Activated naive CD4-positive, alpha-beta T cell treated with anti-CD3 and anti-CD28 coated beads, Interleukin-2, amount 50 U/mL, for 72 hours (primary cell): ENCODE results near the gene FGF21. TPM values are rescaled to one million over a fixed set of nuclear protein-coding genes. Genes with fewer than 3 reads are reported as not detected.
"Not testable (repeated sequence)": the region's sequence is repeated elsewhere in the genome, so short reads cannot be mapped to it uniquely, and the experiment has no call there.

Source experiments
- ATAC-seq, 2 donors: fragments of 150-1000 bp; cut with Tn5 transposase; 2 replicates each; pipeline ENCODE4 v1.10.0; 2021; ENCODE audit warnings: mild to moderate bottlenecking in 2 of 2, moderate library complexity in 2 of 2
- DNase-seq, 2 donors: peaks; one replicate each; pipeline ENCODE4 v3.0.0; 2021 to 2022; ENCODE audit warnings: low spot score in 2 of 2
- H3K27ac Mint-ChIP-seq, 2 donors: one replicate each; pipeline ENCODE4 v1.8.0; 2022; ENCODE audit warnings: mild to moderate bottlenecking in 2 of 2, mixed read lengths in 2 of 2
- H3K36me3 Mint-ChIP-seq, 2 donors: one replicate each; pipeline ENCODE4 v1.8.0; 2022; ENCODE audit warnings: mixed read lengths in 2 of 2
- H3K9me3 Mint-ChIP-seq, 2 donors: one replicate each; pipeline ENCODE4 v1.8.0; 2022; ENCODE audit warnings: mixed read lengths in 2 of 2
- total RNA-seq, 2 donors: library from RNA; stranded (reverse); gene quantifications; one replicate each; pipeline ENCODE4 v1.2.3, GENCODE V29; 2022

FGF21 gene
- not detected for total RNA-seq

DNA sequence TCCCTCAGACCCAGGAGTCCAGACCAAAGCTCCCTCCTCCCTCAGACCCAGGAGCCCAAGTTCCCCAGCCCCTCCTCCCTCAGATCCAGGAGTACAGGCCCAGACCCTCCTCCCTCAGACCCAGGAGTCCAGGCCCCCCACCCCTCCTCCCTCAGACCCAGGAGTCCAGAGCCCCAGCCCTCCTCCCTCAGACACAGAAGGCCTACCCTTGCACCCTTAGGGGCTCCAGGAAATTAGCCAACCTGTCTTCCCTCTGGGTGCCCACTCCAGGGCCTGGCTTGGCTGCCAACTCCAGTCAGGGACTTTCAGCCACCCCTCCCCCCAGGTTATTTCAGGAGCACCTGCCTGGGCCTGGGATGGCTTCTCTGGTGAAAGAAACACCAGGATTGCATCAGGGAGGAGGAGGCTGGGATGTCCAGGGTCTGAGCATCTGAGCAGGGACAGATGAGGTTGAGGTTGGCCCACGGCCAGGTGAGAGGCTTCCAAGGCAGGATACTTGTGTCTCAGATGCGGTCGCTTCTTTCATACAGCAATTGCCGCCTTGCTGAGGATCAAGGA, at the start of gene FGF21:
Gene FGF21 (plus strand): TSS at position 441 of the 558 bp plus-strand sequence. CDS start 713 bp downstream, outside the sequence.
- H3K36me3 Mint-ChIP-seq = no peaks in the 10 kb centered on the region
- ATAC-seq (no peak), DNase-seq (no peak)
- no peaks in the 10 kb centered on the region for H3K9me3 Mint-ChIP-seq
- H3K27ac Mint-ChIP-seq = no peak within 1 kb of the TSS

DNA sequence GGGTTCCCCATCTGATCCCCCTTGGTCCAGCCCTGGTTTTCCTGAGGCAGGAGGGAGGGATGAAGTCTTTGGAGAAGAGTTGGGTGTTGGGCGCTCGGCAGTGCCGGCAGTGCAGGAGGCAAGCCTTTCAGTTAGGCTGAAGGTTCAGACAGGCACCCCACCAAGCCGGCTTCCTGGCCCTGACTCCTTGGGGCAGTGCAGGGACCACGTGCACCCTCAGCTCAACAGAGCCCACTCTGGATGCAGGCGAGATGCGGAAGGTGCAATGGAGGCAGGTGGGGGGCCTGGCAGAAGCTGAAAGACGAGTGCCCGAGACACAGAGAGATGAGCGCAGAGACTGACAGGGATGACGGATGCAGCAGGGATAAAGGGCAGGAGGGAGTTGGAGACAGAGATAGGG, 46.9 kb upstream of the FGF21 start:
- DNase-seq = no peak
- no peak for ATAC-seq
- Mint-ChIP-seq H3K27ac (peak overlapping the region in 1 of 2 donors; percentile 71), H3K36me3 (peaks cover 10 to 19% of the 10 kb centered on the region in 2 donors), H3K9me3 (no peaks in the 10 kb centered on the region)

DNA sequence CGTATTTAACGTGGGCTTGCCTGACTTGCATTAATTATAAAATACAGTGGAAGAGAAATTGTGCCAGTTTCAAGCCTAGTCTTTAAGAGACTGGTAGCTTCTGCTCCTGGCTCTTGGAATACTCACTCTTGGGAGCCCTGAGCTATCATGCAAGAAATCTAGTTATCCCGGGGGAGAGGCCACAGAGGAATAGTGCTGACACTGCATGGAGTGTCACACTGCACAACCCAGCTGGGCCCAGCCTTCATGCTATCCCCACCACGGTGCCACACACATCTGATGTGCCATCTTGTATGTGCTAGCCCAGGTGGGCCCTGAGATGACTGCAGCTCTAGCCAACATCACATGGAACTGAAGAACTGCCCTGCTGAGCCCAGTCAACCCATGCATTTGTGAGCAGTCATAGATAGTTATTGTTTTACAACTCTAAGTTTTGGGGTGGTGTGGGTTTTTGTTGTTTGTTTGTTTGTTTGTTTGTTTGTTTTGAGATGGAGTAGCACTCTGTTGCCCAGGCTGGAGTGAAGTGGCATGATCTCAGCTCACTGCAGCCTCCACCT, 44.1 kb upstream of the FGF21 start:
- ATAC-seq (no peak), DNase-seq (no peak)
- peaks cover 6 to 19% of the 10 kb centered on the region in 2 donors for H3K36me3 Mint-ChIP-seq
- H3K27ac Mint-ChIP-seq = no peak overlapping the region
- H3K9me3 Mint-ChIP-seq = no peaks in the 10 kb centered on the region

DNA sequence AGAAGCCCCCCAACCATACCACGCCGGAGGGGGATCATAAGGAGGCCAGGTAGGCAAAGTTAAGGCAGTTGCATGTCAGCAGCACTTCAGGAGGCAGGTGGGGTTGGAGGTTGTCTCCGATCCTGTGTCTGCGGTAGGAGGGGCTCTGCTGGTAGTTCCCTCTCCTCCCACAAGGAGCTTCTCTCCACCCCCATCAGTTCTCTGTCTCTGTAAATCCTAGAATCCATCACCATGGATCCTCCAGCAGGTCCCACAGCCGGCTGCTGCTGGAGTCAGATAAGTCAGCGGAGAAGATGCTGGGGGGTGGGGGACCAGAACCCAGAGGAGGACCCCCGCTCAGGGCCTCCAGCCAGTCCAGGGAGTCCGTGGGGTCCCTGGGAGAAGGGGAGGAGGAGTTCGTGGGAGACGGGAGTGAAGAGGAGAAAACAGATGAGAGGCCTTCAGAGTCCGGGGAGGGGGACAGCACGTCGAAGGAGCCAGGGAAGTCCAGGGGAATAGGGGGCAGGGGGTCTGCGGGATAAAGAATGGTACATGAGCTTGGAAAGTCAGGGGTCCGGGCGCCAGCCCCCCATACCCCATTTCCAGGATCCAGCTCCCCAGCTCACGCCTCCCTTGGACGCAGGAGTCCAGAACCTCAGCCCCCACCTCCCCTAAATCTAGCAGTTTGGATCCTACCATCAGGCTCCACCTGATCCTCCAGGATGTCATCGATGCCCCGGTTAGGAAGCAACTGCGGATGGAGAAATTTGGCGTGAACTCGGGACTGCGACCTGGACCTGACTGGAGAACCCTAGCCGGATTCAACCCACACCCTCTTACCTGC, 42.1 kb upstream of the FGF21 start:
- H3K27ac Mint-ChIP-seq = peak overlapping the region; percentile 84 to 86
- H3K9me3 Mint-ChIP-seq = no peaks in the 10 kb centered on the region
- DNase-seq = no peak

GRCh38 chr19:48713864-48714755, 41.2 kb upstream of the FGF21 start:
- ATAC-seq = peak; percentile 93 to 94
- Mint-ChIP-seq H3K9me3 (no peaks in the 10 kb centered on the region), H3K36me3 (peaks cover 6 to 19% of the 10 kb centered on the region in 2 donors), H3K27ac (peak overlapping the region; percentile 84 to 94)
- peak; percentile 98 to 100 for DNase-seq

More for the DNA sequence above, 42.1 kb upstream of the FGF21 start:
- ATAC-seq = no peak
- peaks cover 6 to 19% of the 10 kb centered on the region in 2 donors for H3K36me3 Mint-ChIP-seq

DNA sequence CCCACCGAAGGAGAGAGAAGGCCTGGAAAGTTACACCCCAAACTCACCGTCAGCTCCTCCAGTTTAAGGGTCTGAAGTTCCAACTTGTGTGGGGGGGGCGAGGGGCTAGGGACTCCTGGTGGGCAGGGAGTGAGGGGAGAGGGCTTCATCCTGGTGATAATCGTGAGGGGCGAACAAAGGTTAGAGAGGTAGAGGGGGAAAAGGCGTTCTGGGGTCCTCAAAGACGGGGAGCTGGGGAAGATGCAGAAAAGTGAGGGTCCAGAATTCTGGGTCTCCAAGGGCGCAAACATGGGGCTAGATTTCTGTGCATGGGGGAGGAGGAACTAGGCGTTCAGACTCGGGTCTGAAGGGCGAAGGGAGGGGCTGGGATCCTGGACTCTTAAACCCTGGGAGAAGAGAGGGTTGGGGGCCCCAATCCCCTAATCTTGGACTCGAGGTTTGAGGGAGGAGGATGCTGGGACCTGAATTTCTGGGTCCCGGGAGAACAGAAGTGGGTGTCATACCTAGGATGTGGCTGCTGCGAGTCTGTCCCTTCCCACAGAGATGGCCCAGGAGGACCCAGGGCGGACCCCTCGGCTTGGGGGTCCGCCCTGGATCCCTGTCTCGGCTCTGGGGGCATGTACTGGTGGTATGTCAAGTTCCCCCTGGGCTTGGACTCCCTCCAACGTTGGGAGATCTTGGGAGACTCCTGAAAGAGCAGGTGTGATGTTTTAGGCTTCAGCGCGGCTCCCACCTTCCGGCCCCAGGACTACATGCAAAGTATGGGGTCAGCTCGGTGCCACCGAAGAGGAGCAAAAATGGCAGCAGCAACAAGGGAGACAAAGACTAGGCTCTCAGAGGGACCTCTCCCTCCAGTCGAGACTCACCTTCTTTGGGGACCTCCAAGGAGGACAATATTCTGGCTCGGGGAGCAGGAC, 40.3 kb upstream of the FGF21 start:
- no peaks in the 10 kb centered on the region for H3K9me3 Mint-ChIP-seq
- DNase-seq = no peak

GRCh38 chr19:48715681-48716171, 39.6 kb upstream of the FGF21 start:
- ATAC-seq = no peak
- Mint-ChIP-seq H3K27ac (peak overlapping the region in 1 of 2 donors; percentile 84), H3K36me3 (peaks cover 6 to 17% of the 10 kb centered on the region in 2 donors), H3K9me3 (no peaks in the 10 kb centered on the region)
- no peak for DNase-seq

More for the DNA sequence above, 40.3 kb upstream of the FGF21 start:
- Mint-ChIP-seq H3K27ac (peak overlapping the region; percentile 84 to 94), H3K36me3 (peaks cover 6 to 19% of the 10 kb centered on the region in 2 donors)
- ATAC-seq = no peak

DNA sequence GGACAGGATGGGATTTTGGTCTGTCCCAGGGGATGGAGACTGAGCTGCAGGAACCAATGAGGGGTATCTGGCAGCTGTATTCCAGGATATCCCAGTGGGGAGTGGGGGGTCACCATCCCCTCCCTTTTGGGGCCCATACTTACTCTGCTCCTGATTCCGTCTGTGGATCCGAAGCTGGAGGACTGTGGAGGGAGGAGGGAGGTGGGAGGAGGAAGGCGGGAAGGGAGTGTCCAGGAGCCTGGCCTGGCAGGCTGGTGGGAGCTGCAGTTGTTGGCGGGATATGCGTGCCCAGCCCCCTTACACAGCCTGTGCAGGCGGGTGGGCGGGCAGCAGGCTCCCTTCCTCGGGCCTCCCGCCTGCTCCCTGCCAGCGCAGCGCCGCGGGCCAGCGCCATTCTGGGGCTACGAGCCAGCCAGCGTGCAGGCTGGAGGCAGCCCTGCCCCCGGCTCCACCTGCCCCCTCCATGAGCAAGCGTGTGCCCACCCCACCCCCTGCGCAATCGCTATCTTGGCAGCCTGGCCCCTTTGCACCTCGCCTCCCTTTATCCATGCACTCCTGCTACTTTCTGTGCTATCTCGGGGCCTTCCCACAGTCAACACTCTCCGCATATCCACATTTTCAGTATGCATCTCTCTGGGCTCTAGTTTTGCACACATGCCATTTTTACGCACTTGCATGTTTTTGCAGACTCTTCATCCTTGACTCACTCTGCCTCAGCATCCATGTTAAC, 38.6 kb upstream of the FGF21 start:
- no peak for DNase-seq
- no peak for ATAC-seq
- H3K36me3 Mint-ChIP-seq = peaks cover 0 to 9% of the 10 kb centered on the region in 2 donors
- no peaks in the 10 kb centered on the region for H3K9me3 Mint-ChIP-seq
- no peak overlapping the region for H3K27ac Mint-ChIP-seq

DNA sequence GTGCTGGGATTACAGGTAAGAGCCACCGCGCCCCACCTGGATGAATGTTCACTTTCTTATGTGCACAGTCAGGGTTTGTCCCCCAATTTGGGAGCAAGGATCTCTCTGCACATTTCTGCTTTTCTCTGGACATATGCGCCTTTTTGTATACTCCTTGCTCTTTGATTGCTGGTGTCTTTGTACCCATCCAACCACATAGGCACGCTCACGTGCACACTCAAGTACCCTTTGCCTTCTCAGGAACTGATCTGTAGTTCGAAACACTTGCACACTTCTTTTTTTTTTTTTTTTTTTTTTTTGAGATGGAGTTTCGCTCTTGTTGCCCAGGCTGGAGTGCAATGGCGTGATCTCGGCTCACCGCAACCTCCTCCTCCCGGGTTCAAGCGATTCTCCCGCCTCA, 37.2 kb upstream of the FGF21 start:
- ATAC-seq, DNase-seq, H3K27ac Mint-ChIP-seq, H3K36me3 Mint-ChIP-seq, H3K9me3 Mint-ChIP-seq: not testable (repeated sequence)

DNA sequence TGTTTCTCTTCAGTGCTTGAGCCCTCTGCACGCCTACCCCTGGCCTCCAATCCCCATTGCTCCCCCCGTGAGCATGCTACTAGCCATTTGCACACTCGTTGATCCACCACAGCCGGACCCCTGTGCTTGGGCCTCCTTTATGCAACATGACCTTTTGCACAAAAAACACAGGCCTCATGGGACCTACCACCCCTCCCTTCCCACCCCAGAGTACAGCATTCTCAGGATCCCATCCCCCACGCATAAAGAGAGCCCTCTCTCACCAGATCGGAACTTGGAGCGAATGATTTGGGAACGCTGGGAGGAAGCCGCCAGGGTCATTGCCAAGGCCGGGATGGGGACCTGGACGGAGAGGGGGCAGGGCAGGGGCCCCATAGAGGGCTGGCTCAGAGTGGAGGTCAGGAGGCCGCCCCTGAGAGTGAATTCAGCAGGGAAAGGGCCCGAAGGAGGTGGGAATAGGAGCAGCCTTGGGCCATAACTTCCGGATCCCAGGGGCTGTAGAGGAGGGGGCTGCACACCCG, 36.6 kb upstream of the FGF21 start:
- no peaks in the 10 kb centered on the region for H3K9me3 Mint-ChIP-seq
- DNase-seq (no peak), ATAC-seq (no peak)
- H3K36me3 Mint-ChIP-seq = no peaks in the 10 kb centered on the region
- H3K27ac Mint-ChIP-seq = peak overlapping the region in 1 of 2 donors; percentile 54

GRCh38 chr19:48719263-48720171, 35.8 kb upstream of the FGF21 start, which contains the start of gene MAMSTR:
Gene MAMSTR, minus strand, starts transcription at chr19:48719725. Its CDS starts 694 bp downstream, at chr19:48719031.
- DNase-seq = no peak
- H3K9me3 Mint-ChIP-seq = no peaks in the 10 kb centered on the region
- no peak for ATAC-seq
- peaks cover 0 to under 1% of the 10 kb centered on the region in 2 donors for H3K36me3 Mint-ChIP-seq
- H3K27ac Mint-ChIP-seq = peak within 1 kb of the TSS; percentile 91 to 99

GRCh38 chr19:48720251-48720612, 35.1 kb upstream of the FGF21 start:
- H3K36me3 Mint-ChIP-seq = peaks cover 5 to 7% of the 10 kb centered on the region in 2 donors
- ATAC-seq (no peak), DNase-seq (no peak)
- peak overlapping the region; percentile 91 to 99 for H3K27ac Mint-ChIP-seq
- H3K9me3 Mint-ChIP-seq = peaks cover 4 to 5% of the 10 kb centered on the region in 2 donors

GRCh38 chr19:48720613-48721296, 34.6 kb upstream of the FGF21 start:
- H3K36me3 Mint-ChIP-seq = peaks cover 8 to 13% of the 10 kb centered on the region in 2 donors
- ATAC-seq (peak; percentile 97 to 99), DNase-seq (peak; percentile 88 to 95)
- H3K27ac Mint-ChIP-seq = peak overlapping the region; percentile 91 to 99
- H3K9me3 Mint-ChIP-seq = peaks cover 8 to 9% of the 10 kb centered on the region in 2 donors
